ENCODE results near the gene COLEC11. TPM values are rescaled to one million over a fixed set of nuclear protein-coding genes. Genes with fewer than 3 reads are reported as not detected.
A peak's percentile ranks its signal among the peaks of the same experiment; 100 is the strongest.

Gene COLEC11
- total RNA-seq, 1 donor from 2014 or later = not detected

DNA sequence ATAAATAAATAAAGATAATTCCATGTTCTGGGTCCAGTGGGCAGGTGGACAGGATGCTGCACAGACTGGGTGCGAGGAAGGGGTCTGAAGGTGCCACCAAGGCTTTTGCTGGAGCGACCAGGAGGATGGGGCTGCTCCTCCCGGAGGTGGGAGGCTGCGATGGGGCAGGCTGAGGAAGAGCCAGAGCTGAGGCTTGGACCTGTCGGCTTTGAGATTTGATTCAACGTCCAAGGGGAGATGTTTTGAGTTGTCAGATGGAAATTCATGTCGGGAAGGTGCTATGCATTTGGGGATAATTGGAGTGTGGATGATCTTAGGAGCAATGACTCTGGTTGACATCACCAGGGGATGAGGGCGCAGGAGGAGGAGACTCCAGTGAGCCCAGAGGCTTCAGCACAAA is 74.7 kb downstream of the COLEC11 start:
- no peaks in the 10 kb centered on the region for H3K9me3 Mint-ChIP-seq (ENCODE audit: unreplicated experiment)
- H3K27ac Mint-ChIP-seq (ENCODE audit: unreplicated experiment) = no peak overlapping the region

DNA sequence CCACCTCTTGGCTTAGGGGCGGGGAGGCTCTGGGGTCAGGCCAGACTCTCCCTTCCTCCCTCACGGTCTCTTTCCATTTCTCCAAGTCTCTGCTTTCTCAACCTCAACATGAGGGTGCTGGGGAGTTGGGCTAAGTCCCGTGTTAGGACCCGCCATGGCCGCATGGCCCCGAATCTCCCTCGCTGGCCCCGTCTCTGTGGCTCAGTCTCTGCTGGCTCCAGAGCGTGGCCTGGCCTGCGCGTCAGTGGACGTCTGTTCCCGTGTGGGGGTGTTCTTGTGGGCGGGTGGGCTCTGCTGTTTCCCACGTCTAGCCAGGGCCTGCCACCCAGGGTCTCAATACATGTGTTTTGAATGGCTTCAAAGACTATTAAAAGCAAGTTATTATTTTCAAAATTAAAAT is 75.5 kb downstream of the COLEC11 start:
- DNase-seq (ENCODE audit: extremely low spot score, unreplicated experiment) = peak; percentile 80
- Mint-ChIP-seq H3K36me3 (ENCODE audit: unreplicated experiment) (no peaks in the 10 kb centered on the region), H3K4me1 (ENCODE audit: unreplicated experiment) (no peaks in the 10 kb centered on the region), H3K27ac (ENCODE audit: unreplicated experiment) (no peak overlapping the region), H3K27me3 (ENCODE audit: unreplicated experiment) (no peaks in the 10 kb centered on the region), H3K4me3 (ENCODE audit: unreplicated experiment) (no peak overlapping the region), H3K9me3 (ENCODE audit: unreplicated experiment) (no peaks in the 10 kb centered on the region)
- TF ChIP-seq, protein P1, sequence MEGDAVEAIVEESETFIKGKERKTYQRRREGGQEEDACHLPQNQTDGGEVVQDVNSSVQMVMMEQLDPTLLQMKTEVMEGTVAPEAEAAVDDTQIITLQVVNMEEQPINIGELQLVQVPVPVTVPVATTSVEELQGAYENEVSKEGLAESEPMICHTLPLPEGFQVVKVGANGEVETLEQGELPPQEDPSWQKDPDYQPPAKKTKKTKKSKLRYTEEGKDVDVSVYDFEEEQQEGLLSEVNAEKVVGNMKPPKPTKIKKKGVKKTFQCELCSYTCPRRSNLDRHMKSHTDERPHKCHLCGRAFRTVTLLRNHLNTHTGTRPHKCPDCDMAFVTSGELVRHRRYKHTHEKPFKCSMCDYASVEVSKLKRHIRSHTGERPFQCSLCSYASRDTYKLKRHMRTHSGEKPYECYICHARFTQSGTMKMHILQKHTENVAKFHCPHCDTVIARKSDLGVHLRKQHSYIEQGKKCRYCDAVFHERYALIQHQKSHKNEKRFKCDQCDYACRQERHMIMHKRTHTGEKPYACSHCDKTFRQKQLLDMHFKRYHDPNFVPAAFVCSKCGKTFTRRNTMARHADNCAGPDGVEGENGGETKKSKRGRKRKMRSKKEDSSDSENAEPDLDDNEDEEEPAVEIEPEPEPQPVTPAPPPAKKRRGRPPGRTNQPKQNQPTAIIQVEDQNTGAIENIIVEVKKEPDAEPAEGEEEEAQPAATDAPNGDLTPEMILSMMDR (IDR thresholded peaks at IDR 0.05) = no peak

More for the DNA sequence above, 74.7 kb downstream of the COLEC11 start:
- Mint-ChIP-seq H3K4me1 (ENCODE audit: unreplicated experiment) (no peaks in the 10 kb centered on the region), H3K27me3 (ENCODE audit: unreplicated experiment) (no peaks in the 10 kb centered on the region), H3K4me3 (ENCODE audit: unreplicated experiment) (no peak overlapping the region), H3K36me3 (ENCODE audit: unreplicated experiment) (no peaks in the 10 kb centered on the region)
- DNase-seq (ENCODE audit: extremely low spot score, unreplicated experiment) = peak; percentile 64
- TF ChIP-seq, protein P1 (IDR thresholded peaks at IDR 0.05) = no peak

DNA sequence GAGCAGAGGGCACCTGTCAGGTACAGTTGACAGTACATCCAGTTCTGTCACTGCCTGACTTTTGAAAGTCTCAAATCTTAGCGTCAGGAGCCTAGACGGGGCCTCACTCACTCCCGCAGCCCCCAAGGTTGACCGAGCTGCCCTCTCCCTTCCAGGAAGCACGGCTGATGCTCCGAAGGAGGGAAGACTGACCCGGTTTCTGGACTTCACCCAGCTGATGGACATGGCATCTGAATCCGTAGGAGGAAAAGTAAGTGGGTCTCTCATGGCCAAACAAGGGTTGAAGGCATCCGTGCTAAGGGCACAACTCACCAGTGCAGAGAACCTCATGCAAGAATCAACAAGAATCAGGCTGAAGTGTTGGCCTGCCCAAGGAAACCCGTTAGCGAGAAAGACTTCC is 76.0 kb downstream of the COLEC11 start:
- Mint-ChIP-seq H3K4me3 (ENCODE audit: unreplicated experiment) (no peak overlapping the region), H3K4me1 (ENCODE audit: unreplicated experiment) (no peaks in the 10 kb centered on the region), H3K27ac (ENCODE audit: unreplicated experiment) (no peak overlapping the region), H3K9me3 (ENCODE audit: unreplicated experiment) (no peaks in the 10 kb centered on the region), H3K27me3 (ENCODE audit: unreplicated experiment) (no peaks in the 10 kb centered on the region), H3K36me3 (ENCODE audit: unreplicated experiment) (no peaks in the 10 kb centered on the region)
- TF ChIP-seq, protein P1 (IDR thresholded peaks at IDR 0.05) = no peak
- DNase-seq (ENCODE audit: extremely low spot score, unreplicated experiment) = peak; percentile 73

DNA sequence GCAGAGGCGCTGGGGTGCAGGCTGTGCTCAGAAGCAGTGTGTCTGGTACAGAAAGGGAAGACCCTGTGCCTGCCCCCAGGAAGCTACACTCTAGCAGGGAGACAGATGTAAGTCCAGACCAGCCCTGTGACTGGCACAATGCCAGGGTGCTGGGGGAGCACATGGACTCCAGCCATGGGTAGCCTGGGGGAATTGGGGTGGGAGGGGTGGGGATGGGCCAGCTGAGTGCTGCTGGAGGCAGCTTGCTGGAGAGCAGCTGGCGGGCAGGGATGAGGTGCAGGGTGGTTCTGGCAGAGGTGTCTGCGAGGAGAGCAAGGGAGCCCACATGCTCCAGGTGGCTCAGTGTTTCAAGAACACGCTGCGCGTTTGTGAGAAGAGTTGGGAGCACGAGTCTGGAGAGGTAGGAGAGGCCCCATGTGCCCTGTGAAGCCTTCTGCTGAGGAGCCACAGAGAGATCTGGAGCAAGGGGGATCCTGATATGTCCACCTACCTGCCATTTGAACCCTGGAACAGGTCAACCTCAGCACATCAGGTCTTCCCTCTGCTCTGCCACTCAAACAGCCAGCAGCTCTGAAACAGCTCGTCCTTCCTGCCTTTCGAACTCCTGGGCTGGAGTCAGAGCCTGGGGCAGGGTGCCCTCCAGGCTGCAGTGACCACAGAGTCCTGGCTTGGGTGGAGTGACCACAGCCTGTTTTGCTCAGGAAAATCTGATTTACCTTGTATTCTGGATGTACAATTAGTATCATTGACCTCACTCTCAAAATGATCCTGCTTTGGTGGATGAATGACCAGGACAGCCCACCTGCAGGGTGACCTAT is 78.2 kb downstream of the COLEC11 start:
- TF ChIP-seq, protein P1 (IDR thresholded peaks at IDR 0.05) = no peak
- no peak overlapping the region for H3K27ac Mint-ChIP-seq (ENCODE audit: unreplicated experiment)
- H3K9me3 Mint-ChIP-seq (ENCODE audit: unreplicated experiment) = no peaks in the 10 kb centered on the region
- H3K4me3 Mint-ChIP-seq (ENCODE audit: unreplicated experiment) = no peak overlapping the region
- no peaks in the 10 kb centered on the region for H3K27me3 Mint-ChIP-seq (ENCODE audit: unreplicated experiment)
- DNase-seq (ENCODE audit: extremely low spot score, unreplicated experiment) = peak; percentile 81
- H3K36me3 Mint-ChIP-seq (ENCODE audit: unreplicated experiment) = no peaks in the 10 kb centered on the region
- H3K4me1 Mint-ChIP-seq (ENCODE audit: unreplicated experiment) = no peaks in the 10 kb centered on the region

DNA sequence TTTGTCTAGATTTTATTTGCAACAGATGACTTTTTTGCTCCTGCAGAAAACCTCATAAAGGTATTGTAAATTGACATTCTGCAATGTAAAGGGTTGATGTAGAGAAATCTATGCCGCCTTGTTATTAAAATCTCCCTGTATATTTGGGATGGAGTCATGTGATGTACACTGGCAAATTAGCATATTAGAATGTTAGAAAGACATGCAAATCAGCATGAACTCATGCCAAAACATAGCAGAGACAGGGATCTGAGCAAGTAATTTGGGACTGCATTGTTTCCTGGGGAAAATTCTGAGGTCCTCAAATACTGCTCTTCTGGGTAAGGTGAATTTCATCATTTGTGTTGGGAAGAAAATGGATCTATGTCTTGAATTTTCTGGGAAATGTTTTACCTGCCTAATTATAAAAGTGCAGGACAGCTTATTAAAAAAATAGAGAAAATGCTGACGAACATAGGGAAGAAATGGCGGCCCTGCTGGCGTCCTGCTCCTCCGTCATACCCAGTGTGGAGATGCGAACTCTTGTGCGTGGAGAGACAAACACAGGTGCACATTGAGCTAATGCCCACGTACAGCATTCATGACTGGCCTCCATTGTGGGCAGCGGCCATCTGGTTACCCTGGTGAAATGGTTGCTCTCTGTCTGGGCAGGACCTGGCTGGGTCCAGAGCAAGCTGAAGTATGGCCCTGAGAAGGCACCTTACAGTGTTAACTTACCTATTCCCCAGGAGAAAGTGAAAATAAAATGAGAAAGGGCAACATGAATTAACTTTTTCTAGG is 79.3 kb downstream of the COLEC11 start:
- TF ChIP-seq, protein P1 (IDR thresholded peaks at IDR 0.05) = no peak
- DNase-seq (ENCODE audit: extremely low spot score, unreplicated experiment) = no peak
- no peak overlapping the region for H3K4me3 Mint-ChIP-seq (ENCODE audit: unreplicated experiment)
- no peaks in the 10 kb centered on the region for H3K27me3 Mint-ChIP-seq (ENCODE audit: unreplicated experiment)
- H3K9me3 Mint-ChIP-seq (ENCODE audit: unreplicated experiment) = no peaks in the 10 kb centered on the region
- H3K36me3 Mint-ChIP-seq (ENCODE audit: unreplicated experiment) = no peaks in the 10 kb centered on the region
- no peaks in the 10 kb centered on the region for H3K4me1 Mint-ChIP-seq (ENCODE audit: unreplicated experiment)
- no peak overlapping the region for H3K27ac Mint-ChIP-seq (ENCODE audit: unreplicated experiment)

Data from osteocyte (in vitro differentiated cells).